Stomach smooth muscle (tissue), 2 donors: Measurements from ENCODE around the gene CFAP119.
A peak's percentile ranks its signal among the peaks of the same experiment; 100 is the strongest.

Source experiments
- H3K27ac ChIP-seq: one replicate; pipeline ENCODE4 v1.7.0; 2013; ENCODE audit warnings: mild to moderate bottlenecking, low read length, inconsistent platforms
- H3K27me3 ChIP-seq, 2 donors: one replicate each; pipeline ENCODE4 v1.7.0; 2013; ENCODE audit warnings: low read length in 2 of 2; ENCODE audit not compliant: insufficient read depth in 2 of 2, control insufficient read depth in 1 of 2
- H3K36me3 ChIP-seq, 2 donors: one replicate each; pipeline ENCODE4 v1.7.0; 2013; ENCODE audit warnings: low read length in 2 of 2; ENCODE audit not compliant: control insufficient read depth in 2 of 2, insufficient read depth in 2 of 2
- H3K4me1 ChIP-seq: one replicate; pipeline ENCODE4 v1.7.0; 2013; ENCODE audit warnings: low read length; ENCODE audit not compliant: control insufficient read depth, insufficient read depth
- H3K4me3 ChIP-seq, 2 donors: one replicate each; pipeline ENCODE4 v1.7.0; 2013; ENCODE audit warnings: low read length in 2 of 2
- H3K9ac ChIP-seq, 2 donors: one replicate each; pipeline ENCODE4 v1.7.0; 2013; ENCODE audit warnings: low read length in 2 of 2, mild to moderate bottlenecking in 1 of 2
- H3K9me3 ChIP-seq, 2 donors: one replicate each; pipeline ENCODE4 v1.7.0; 2013; ENCODE audit warnings: low read length in 2 of 2; ENCODE audit not compliant: control insufficient read depth in 2 of 2
- donor health status: healthy.
- donor health status: Pancreatic carcinoma.

CFAP119 gene

DNA sequence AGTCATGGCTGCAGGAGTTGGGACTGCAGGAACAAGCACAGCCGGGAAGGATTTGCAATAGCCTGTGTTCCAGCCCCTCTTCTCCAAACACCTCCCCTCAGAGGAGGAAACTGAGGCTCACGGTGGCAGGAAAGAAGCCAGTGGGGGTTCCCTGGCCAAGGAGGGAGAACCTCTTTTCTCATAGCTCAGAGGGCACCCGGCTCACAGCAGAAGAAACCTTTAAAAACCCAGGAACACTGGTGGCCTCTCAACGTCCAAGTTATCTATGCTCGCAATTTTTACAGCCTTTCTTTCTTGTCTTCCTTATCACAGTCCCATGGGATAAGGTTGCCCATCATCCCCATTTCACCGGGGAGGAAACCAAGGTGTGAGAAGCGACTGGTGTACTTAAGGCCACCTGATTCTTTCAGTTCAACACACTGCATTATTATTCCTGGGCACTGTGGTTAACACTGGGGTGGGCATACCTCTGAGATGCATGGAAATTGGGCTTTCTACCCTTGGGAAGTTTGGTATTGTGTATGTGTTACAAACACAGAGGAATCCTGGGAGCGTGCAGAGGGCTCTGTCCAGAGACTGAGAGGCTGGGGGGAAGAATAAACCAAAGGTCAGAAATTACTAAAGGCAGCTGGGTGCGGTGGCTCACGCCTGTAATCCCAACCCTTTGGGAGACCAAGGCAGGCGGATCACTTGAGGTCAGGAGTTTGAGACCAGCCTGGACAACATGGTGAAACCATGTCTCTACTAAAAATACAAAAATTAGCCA lies 25.9 kb upstream of the CFAP119 start:
- H3K27me3 ChIP-seq = no peaks in the 10 kb centered on the region
- H3K4me1 ChIP-seq = peaks cover 19% of the 10 kb centered on the region
- peaks cover 6 to 9% of the 10 kb centered on the region in 2 donors for H3K36me3 ChIP-seq
- peak overlapping the region; percentile 86 to 90 for H3K9ac ChIP-seq
- H3K27ac ChIP-seq = peak overlapping the region; percentile 71
- no peaks in the 10 kb centered on the region for H3K9me3 ChIP-seq
- peak overlapping the region; percentile 91 to 96 for H3K4me3 ChIP-seq

GRCh38 chr16:30786936-30787612 lies 25.2 kb upstream of the CFAP119 start, which contains the start of gene ZNF629:
TSS of gene ZNF629 (minus strand) at chr16:30787205. CDS start at chr16:30784482, 2,723 bp downstream.
- Histone ChIP-seq H3K4me3 (peak within 1 kb of the TSS; percentile 91 to 96), H3K9me3 (no peaks in the 10 kb centered on the region), H3K36me3 (peaks cover 7 to 15% of the 10 kb centered on the region in 2 donors), H3K27ac (peak within 1 kb of the TSS; percentile 71), H3K9ac (peak within 1 kb of the TSS; percentile 86 to 90), H3K27me3 (no peaks in the 10 kb centered on the region), H3K4me1 (peaks cover 19% of the 10 kb centered on the region)

DNA sequence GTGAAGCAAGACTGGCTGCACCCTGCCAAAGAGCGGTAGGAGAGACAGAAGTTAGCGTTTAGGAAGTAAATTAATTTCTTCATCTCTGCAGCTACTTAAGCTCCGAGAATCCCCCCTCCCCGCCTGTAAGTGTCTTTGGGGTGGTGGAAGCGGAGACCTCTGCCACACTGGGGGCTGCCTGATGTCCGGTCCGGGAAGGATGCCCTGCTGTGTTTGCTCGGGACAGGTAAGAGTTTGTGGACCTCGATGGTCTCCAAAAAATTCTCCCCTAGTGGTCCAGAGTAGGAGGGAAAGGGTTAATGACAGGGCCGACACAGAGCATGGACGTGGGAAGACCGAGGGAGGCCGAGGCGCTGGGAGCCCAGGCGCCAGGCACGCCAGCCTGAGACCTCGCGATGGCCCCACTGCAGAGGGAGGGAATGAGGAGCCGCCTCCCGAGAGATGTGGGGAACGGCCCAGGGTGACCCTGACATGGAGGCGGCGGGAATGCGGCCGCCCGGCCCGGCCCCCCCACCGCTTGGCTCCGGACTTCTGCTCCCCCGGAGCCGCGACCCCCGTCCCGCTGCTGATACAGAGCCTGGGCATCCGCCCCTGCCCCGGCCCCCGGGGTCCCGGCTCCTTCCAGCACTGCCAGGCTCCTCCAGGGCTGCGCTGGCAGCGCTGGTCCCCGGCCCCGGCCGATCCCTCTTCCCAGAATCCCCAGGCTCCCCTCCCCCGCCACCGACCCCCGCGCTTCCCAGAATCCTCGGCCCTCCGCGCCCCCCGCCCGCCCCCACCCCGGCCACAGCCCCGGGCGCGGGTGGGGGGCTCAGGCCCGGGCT lies 24.5 kb upstream of the CFAP119 start:
- no peaks in the 10 kb centered on the region for H3K27me3 ChIP-seq
- no peaks in the 10 kb centered on the region for H3K9me3 ChIP-seq

DNA sequence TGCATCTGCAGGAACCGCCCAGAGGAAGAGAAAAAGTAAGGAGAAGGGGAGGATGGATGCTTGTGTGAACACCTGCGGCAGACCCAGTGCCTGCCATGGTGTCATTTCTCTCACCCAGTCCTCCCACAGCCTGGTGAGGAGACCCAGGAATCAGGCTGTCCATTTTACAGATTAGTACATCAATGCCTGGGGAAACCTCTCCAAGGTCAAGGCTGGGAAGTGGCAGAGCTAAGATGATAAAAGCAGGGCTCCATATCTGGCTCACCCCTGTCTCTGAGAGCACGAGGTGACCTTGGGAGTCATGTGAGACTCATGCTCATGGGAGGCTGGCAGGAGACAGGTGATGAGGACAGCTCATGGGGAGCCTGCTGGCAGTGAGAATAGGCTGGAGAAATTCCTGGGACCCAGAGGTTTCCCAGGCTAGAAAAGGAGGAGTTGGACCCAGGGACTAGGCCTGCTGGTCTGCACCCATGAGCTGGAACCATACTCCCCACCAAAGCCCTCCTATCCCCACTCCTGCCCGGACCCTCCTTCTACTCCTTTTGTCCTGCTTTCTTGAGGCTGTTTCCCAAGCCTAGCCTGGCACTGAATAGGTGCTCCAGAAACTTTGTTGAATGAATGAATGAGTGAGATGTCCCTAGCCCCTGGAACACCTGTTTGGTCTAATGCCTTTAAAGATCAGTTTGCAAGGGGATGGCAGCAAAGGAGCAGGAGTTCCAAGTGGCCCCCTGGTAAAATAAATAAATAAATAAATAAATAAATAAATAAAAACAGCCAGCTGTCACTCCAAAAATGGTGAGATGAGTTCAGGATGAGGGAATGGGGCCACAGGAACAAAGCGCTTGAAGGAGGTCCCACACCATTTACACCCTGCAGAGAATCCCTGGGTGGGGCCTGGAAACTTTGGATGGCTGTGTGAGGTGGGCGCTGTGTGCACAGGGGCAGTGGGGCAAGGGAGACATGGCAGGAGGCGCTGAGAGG lies 23.6 kb upstream of the CFAP119 start:
- Histone ChIP-seq H3K4me1 (peaks cover 19% of the 10 kb centered on the region), H3K4me3 (peak overlapping the region; percentile 72 to 91), H3K36me3 (peaks cover 13 to 26% of the 10 kb centered on the region in 2 donors), H3K9me3 (no peaks in the 10 kb centered on the region), H3K9ac (peak overlapping the region; percentile 55 to 64), H3K27me3 (no peaks in the 10 kb centered on the region), H3K27ac (no peak overlapping the region)

More for the DNA sequence above, 24.5 kb upstream of the CFAP119 start:
- Histone ChIP-seq H3K9ac (peak overlapping the region; percentile 55 to 90), H3K4me1 (peaks cover 19% of the 10 kb centered on the region), H3K36me3 (peaks cover 10 to 22% of the 10 kb centered on the region in 2 donors), H3K27ac (peak overlapping the region; percentile 24), H3K4me3 (peak overlapping the region; percentile 91 to 96)

DNA sequence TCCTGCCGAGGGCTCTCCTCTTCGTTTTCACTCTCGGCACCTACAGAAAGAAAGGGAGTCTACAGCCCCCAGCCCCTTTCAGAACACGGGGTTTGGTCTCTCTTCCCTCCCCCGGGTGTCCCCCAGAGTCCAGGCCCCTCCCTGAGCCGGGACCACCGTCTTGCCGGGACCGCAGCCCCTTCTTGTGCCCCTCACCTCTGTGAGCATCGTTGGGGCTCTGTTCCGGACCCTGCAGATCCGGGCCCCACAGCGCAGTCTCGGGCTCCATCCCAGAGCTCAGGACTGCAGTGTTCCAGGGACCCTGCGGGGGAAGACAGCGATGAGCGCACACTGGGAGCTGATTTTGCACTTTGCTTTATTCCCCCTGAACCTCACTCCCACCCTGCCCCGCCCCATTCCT lies 22.4 kb upstream of the CFAP119 start:
- H3K27ac ChIP-seq = no peak overlapping the region
- H3K4me1 ChIP-seq = peaks cover 19% of the 10 kb centered on the region
- H3K9me3 ChIP-seq = no peaks in the 10 kb centered on the region
- H3K27me3 ChIP-seq = no peaks in the 10 kb centered on the region
- H3K36me3 ChIP-seq = peaks cover 13 to 26% of the 10 kb centered on the region in 2 donors
- H3K9ac ChIP-seq = no peak overlapping the region
- no peak overlapping the region for H3K4me3 ChIP-seq

GRCh38 chr16:30783280-30784109 lies 21.6 kb upstream of the CFAP119 start:
- Histone ChIP-seq H3K4me3 (no peak overlapping the region), H3K9me3 (no peaks in the 10 kb centered on the region), H3K27ac (no peak overlapping the region), H3K4me1 (peaks cover 19% of the 10 kb centered on the region), H3K36me3 (peaks cover 13 to 26% of the 10 kb centered on the region in 2 donors), H3K27me3 (no peaks in the 10 kb centered on the region), H3K9ac (no peak overlapping the region)

DNA sequence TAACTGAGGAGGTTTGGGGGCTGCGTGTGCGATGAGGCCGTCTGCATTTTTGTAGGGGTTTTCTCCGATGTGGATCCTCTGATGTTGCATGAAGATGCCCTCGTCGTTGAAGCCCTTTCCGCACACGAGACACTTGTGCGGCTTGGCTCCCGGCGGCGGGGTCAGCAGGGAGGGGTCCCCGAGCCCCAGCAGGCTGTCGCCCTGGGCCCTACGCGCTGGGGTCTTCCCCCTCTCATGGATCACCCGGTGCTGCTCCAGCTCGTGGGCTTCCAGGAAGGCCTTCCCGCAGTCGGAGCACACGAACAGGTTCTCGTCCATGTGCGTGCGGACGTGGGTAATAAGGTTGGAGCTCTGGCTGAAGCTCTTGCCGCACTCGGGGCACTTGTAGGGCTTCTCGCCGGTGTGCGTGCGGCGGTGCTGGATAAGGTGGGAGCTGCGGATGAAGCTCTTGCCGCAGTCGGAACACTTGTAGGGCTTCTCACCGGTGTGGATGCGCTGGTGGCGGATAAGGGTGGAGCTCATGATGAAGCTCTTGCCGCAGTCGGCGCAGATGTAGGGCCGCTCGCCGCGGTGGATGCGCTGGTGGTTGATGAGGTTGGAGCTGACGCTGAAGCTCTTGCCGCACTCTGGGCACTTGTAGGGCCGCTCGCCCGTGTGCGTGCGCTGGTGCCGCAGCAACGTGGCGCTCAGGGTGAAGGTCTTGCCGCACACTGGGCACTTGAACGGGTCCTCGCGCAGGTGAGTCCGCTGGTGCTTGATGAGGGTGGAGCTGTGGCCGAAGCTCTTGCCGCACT lies 20.8 kb upstream of the CFAP119 start:
- Histone ChIP-seq H3K9ac (no peak overlapping the region), H3K4me1 (peaks cover 16% of the 10 kb centered on the region), H3K4me3 (no peak overlapping the region), H3K27me3 (no peaks in the 10 kb centered on the region), H3K36me3 (peaks cover 13 to 26% of the 10 kb centered on the region in 2 donors), H3K9me3 (no peaks in the 10 kb centered on the region), H3K27ac (no peak overlapping the region)

GRCh38 chr16:30780549-30780948 lies 18.7 kb upstream of the CFAP119 start:
- peaks cover 19% of the 10 kb centered on the region for H3K4me1 ChIP-seq
- H3K27me3 ChIP-seq = no peaks in the 10 kb centered on the region
- H3K9me3 ChIP-seq = no peaks in the 10 kb centered on the region
- H3K27ac ChIP-seq = no peak overlapping the region
- no peak overlapping the region for H3K9ac ChIP-seq
- H3K4me3 ChIP-seq = no peak overlapping the region
- H3K36me3 ChIP-seq = peaks cover 13 to 26% of the 10 kb centered on the region in 2 donors

DNA sequence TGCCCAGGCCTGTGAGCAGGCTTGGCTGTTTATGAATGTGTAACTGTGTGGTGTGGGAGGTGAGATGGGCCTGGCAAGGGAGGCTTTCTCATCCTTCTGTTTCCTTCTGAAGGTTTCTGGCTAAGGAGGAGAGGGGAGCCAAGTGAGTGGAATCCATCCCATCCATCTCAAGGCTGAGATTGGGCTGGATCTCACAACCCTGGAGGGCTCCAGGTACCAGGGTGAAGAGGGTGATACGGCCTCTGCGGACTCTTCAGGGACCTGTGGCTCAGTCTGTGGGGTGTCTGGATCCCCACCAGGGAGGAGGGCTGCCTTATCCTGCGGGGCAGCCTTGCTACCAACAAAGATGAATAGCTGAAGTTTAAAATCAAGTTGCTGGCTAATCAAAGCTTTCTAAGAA lies 18.2 kb upstream of the CFAP119 start:
- Histone ChIP-seq H3K4me1 (peaks cover 18% of the 10 kb centered on the region), H3K27ac (no peak overlapping the region)

More for the DNA sequence above, 18.2 kb upstream of the CFAP119 start:
- no peak overlapping the region for H3K4me3 ChIP-seq
- no peaks in the 10 kb centered on the region for H3K27me3 ChIP-seq
- peaks cover 13 to 26% of the 10 kb centered on the region in 2 donors for H3K36me3 ChIP-seq
- H3K9me3 ChIP-seq = no peaks in the 10 kb centered on the region
- H3K9ac ChIP-seq = no peak overlapping the region
